Activated T-cell treated with anti-CD3 and anti-CD28 coated beads for 48 hours (primary cell): ENCODE measurements around the gene APCDD1.
"Not testable (repeated sequence)": the region's sequence is repeated elsewhere in the genome, so short reads cannot be mapped to it uniquely, and the experiment has no call there.

Experiments
- DNase-seq: peaks from one replicate; pipeline ENCODE4 v3.0.0-alpha.2; 2020; ENCODE audit warnings: low read depth

APCDD1 gene

GRCh38 chr18:10463096-10463495 lies 8.7 kb downstream of the APCDD1 start:
- DNase-seq: no peak

DNA sequence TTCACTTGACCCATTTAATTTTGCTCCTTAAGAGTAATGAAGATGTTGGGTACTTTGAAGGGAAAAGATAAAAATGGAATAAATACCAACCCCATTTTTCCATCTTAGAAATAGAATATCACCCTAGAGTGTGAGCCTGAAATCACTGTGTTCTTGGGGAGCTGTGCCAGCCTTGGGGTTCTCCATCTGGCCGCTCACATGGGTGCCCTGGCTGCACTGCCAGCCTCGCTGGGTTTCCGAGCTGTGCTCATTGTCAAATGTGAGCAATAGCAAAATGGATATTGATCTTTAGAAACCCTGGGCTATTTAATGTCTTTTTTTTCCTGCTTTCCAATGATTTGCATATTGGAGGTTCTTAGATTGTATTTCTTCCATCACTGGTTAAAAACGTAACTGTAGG lies 9.3 kb downstream of the APCDD1 start:
- DNase-seq: no peak

DNA sequence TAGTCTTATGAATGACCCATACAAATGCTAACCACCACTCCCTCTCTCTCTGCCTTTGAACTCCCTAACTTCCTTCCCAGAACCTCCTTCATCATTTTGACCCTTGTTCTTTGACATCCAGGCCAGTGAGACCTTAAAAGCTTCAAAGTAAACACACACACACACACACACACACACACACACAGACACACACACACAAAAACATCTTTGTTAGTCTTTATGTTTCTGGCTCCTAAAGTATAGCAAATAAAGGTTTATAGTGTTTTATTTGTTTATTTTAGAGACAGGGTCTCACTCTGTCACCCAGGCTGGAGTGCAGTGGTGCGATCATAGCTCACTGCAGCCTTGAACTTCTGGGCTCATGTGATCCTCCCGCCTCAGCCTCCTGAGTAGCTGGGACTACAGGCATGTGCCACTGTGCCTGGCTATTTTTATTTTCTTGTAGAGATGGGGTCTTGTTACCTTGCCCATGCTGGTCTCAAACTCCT lies 9.8 kb downstream of the APCDD1 start:
- DNase-seq: not testable (repeated sequence)

- DNase-seq: no peak
Observed at GRCh38 chr18:10465174-10465939, 10.9 kb downstream of the APCDD1 start.

- no peak for DNase-seq
Observed at GRCh38 chr18:10470429-10470828, 16.0 kb downstream of the APCDD1 start.

- no peak for DNase-seq
Observed at GRCh38 chr18:10471574-10471973, 17.1 kb downstream of the APCDD1 start.

- DNase-seq: no peak
Observed at GRCh38 chr18:10473132-10473531, 18.7 kb downstream of the APCDD1 start.

- DNase-seq: no peak
Observed at GRCh38 chr18:10474309-10474708, 19.9 kb downstream of the APCDD1 start.

GRCh38 chr18:10475276-10475653 lies 20.8 kb downstream of the APCDD1 start:
- no peak for DNase-seq

GRCh38 chr18:10475654-10476291 lies 21.3 kb downstream of the APCDD1 start:
- no peak for DNase-seq

GRCh38 chr18:10476338-10476791 lies 21.9 kb downstream of the APCDD1 start:
- DNase-seq: no peak

GRCh38 chr18:10477121-10477862 lies 22.9 kb downstream of the APCDD1 start:
- DNase-seq: no peak

- no peak for DNase-seq
Observed at GRCh38 chr18:10477863-10478260, 23.4 kb downstream of the APCDD1 start.

- no peak for DNase-seq
Observed at GRCh38 chr18:10481831-10482230, 27.4 kb downstream of the APCDD1 start.

DNA sequence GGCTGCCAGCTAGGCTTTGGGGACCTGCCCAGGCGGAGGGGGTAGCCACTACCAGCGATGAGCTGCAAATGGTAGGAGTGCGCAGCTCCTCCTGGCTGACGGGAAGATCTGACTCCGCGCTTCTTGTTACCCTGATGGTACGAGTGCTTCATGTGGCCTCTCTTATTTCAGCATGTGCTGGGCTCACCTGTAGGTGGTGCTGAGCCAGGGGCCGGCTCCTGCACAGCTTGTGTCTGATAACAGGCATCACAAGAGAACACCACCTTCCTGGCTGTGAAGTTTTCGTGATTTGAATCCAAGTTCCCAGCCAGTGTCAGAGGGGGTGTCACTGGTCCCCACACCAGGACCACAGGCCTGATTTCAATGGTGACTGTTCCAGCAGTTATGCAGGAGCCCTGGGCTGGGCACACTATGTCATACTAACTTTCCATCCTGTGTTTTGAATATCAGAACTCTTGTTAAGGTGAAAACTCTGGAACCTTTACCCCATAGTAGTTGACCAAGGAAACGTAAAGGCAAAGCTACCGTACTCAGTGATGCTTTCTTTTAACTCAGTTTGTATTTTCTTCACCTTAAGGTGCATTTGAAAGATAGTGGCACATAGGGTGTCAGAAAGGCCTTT lies 28.0 kb downstream of the APCDD1 start:
- DNase-seq: no peak

DNA sequence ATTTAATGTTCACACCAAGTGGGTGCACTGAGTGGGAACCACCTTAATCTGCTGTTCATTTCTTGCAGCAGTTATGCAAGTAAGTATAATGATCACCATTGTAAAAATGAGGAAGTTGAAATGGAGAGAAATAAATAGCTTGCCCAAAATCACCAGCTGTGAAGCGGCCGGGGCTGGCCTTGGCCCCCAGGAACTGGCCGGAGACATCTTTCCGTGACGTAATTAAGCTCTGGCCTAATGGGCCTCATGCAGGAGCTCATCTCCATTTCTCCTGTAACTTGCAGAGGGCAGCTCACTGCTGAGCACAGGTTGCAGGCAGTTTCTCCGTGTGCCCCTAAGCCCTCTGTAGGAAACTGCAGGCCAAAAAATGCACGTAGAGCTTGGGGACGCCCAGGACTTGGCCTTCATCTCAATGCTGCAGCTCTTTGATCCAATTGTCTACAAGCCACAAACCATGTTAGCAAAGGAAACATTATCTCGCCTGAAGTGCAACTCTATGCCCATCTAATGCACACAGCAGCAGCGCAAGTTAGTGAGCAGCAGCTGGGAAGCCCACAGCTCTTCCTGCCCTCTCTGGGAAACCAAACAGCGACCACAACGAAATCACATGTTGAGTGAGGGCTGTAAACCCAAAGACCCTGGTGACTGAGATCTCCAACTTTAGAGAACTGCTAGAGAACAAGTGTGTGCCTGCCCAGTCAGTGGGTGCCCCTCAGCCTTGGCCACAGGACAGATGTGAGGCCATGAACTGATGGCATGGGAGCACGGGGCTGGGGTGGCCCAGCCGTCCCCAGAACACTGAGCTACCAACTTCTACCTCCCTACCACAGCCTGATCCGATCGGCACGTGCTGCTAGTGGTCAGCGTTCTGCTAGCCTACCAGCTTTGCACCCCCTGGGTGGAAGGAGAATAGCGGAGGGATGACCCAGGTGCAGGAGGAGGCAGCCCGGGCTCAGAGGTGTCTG lies 28.8 kb downstream of the APCDD1 start:
- DNase-seq: no peak

- no peak for DNase-seq
Observed at GRCh38 chr18:10485475-10485874, 31.0 kb downstream of the APCDD1 start.

DNA sequence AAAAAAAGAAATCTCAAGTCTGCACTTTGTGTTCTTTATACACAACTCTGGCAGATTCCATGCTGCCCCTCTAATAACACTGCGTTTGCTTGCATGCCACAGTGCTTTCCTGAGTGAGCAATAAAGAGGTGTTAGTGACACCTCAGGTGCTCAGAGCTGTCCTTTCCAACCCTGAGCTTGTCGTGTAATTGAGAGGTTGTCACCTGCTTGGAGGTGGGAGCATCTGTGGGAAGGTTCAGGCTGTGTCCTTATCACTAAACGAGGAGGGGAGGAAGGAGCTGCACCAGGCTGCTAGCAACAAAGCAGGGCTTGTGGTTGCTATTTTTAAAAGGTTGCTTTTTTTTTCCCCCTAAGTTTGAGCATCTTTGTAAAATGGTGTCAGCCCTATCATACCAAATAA lies 31.9 kb downstream of the APCDD1 start:
- DNase-seq: no peak

DNA sequence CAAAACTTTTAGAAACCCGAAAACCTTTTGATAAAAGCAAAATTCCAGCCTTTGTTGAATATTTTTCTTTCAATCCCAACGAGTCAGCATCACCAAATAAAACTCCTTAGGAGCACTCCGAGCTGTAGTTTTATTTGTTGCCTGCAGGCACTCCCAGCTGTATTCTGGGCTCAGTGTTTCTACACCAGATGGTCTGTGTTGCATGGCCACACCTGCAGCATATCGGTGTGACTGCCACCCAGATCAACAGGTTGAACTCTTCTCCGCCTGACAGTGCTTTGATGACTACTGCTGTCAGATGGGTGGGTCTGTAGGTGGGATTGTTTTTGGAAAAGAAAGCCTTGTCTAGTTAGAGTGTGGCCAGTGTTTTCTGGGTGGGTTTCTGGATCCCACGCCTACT lies 32.7 kb downstream of the APCDD1 start:
- DNase-seq: no peak

GRCh38 chr18:10488017-10488416 lies 33.6 kb downstream of the APCDD1 start:
- no peak for DNase-seq
